Mesendoderm (in vitro differentiated cells): ENCODE measurements around the gene PRKD3.

ENCODE experiments used
- DNase-seq: peaks from one replicate; pipeline ENCODE4 v3.0.0; 2013
- H2AK5ac ChIP-seq: 2 replicates; pipeline ENCODE4 v1.6.1; 2013; ENCODE audit warnings: low read length, inconsistent platforms
- H2BK120ac ChIP-seq: 2 replicates; pipeline ENCODE4 v1.6.1; 2013; ENCODE audit warnings: low read depth, mild to moderate bottlenecking, low read length, moderate library complexity, mixed read lengths
- H2BK15ac ChIP-seq: replicated peaks from 2 replicates; pipeline ENCODE4 v1.6.1; 2013; ENCODE audit warnings: low read depth, mild to moderate bottlenecking, moderate library complexity
- H2BK5ac ChIP-seq: 2 replicates; pipeline ENCODE4 v1.6.1; 2013; ENCODE audit warnings: low read length, inconsistent platforms
- H3K18ac ChIP-seq: 2 replicates; pipeline ENCODE4 v1.6.1; 2013; ENCODE audit warnings: mild to moderate bottlenecking, low read length, mixed read lengths
- H3K23ac ChIP-seq: one replicate; pipeline ENCODE4 v1.6.1; 2013; ENCODE audit warnings: low read length
- H3K27ac ChIP-seq: 2 replicates; pipeline ENCODE4 v1.5.1; 2013; ENCODE audit warnings: low read depth, mild to moderate bottlenecking, inconsistent platforms, low read length, moderate library complexity
- H3K27me3 ChIP-seq: 2 replicates; pipeline ENCODE4 v1.6.1; 2013; ENCODE audit warnings: low read length, control low read depth, mild to moderate bottlenecking, inconsistent platforms; ENCODE audit not compliant: insufficient read depth, poor library complexity
- H3K36me3 ChIP-seq: 2 replicates; pipeline ENCODE4 v1.6.1; 2013; ENCODE audit warnings: low read length, inconsistent platforms; ENCODE audit not compliant: control insufficient read depth, insufficient read depth
- H3K4ac ChIP-seq: one replicate; pipeline ENCODE4 v1.6.1; 2013; ENCODE audit warnings: low read depth, mild to moderate bottlenecking, low read length, moderate library complexity
- H3K4me1 ChIP-seq: 2 replicates; pipeline ENCODE4 v1.6.1; 2013; ENCODE audit warnings: low read depth, low read length, inconsistent platforms; ENCODE audit not compliant: control insufficient read depth
- H3K4me2 ChIP-seq: 2 replicates; pipeline ENCODE4 v1.6.1; 2013; ENCODE audit warnings: low read length
- H3K4me3 ChIP-seq: 2 replicates; pipeline ENCODE4 v1.5.1; 2013; ENCODE audit warnings: mild to moderate bottlenecking, low read length
- H3K56ac ChIP-seq: one replicate; pipeline ENCODE4 v1.6.1; 2013; ENCODE audit warnings: low read length
- H3K79me1 ChIP-seq: 2 replicates; pipeline ENCODE4 v1.6.1; 2013; ENCODE audit warnings: low read length, inconsistent platforms
- H3K79me2 ChIP-seq: 2 replicates; pipeline ENCODE4 v1.6.1; 2013; ENCODE audit warnings: mild to moderate bottlenecking, low read length; ENCODE audit not compliant: control insufficient read depth, insufficient read depth
- H3K9ac ChIP-seq: 2 replicates; pipeline ENCODE4 v1.6.1; 2013; ENCODE audit warnings: low read length, inconsistent platforms
- H4K5ac ChIP-seq: one replicate; pipeline ENCODE4 v1.6.1; 2013; ENCODE audit warnings: low read length
- H4K8ac ChIP-seq: one replicate; pipeline ENCODE4 v1.6.1; 2013; ENCODE audit warnings: low read depth, mild to moderate bottlenecking, control low read depth, low read length, moderate library complexity
- WGBS: extraction: QIAGEN DNeasy Blood & Tissue Kit; methylation state at CpG from one replicate; pipeline ENCODE4 v1.1.7; 2013; ENCODE audit warnings: low lambda C conversion rate, missing lambda C conversion rate; ENCODE audit not compliant: insufficient coverage; ENCODE audit errors: extremely low coverage; 5-methylcytosine and 5-hydroxymethylcytosine counted together

The PRKD3 gene

DNA sequence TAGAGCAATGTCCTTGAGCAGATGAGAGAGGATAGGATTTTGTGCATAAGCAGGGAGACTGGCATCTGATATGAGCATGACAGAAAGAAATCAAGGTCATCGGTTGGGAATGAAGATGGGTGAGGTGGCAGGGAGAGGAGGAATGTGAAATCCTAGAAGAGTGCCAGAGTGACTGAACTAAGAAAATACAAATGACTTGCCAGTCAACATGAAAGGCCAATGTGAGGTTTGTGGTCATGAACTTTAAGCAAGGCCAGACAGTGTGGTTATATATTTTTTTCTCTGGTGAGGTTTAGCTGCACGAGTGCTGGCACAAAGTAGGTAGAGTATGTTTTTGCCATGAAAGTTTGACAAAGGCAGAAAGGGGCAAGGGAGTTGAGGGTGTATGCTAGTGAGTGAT lies 41.0 kb upstream of the PRKD3 start:
- Histone ChIP-seq H3K4me1 (no peaks in the 10 kb centered on the region), H3K79me2 (no peaks in the 10 kb centered on the region), H4K5ac (no peak overlapping the region), H3K4ac (no peak overlapping the region), H3K27ac (no peak overlapping the region), H3K4me3 (no peak overlapping the region), H3K79me1 (no peaks in the 10 kb centered on the region), H2BK15ac (no peak overlapping the region), H4K8ac (no peak overlapping the region), H3K4me2 (no peak overlapping the region), H3K9ac (no peak overlapping the region), H3K27me3 (no peaks in the 10 kb centered on the region), H2AK5ac (no peak overlapping the region), H2BK120ac (no peak overlapping the region), H2BK5ac (no peak overlapping the region), H3K56ac (no peak overlapping the region), H3K23ac (no peak overlapping the region), H3K18ac (no peak overlapping the region), H3K36me3 (no peaks in the 10 kb centered on the region)
- no peak for DNase-seq
- WGBS, result no CpG with 5 or more reads among the region's 2 CpGs

GRCh38 chr2:37364351-37364750 lies 39.7 kb upstream of the PRKD3 start:
- Histone ChIP-seq H2BK120ac (no peak overlapping the region), H3K23ac (no peak overlapping the region), H3K36me3 (no peaks in the 10 kb centered on the region), H3K56ac (no peak overlapping the region), H2BK15ac (no peak overlapping the region), H2BK5ac (no peak overlapping the region), H3K4ac (no peak overlapping the region), H3K27me3 (no peaks in the 10 kb centered on the region), H4K8ac (no peak overlapping the region), H3K4me2 (no peak overlapping the region), H4K5ac (no peak overlapping the region), H3K18ac (no peak overlapping the region), H3K79me1 (no peaks in the 10 kb centered on the region), H3K79me2 (no peaks in the 10 kb centered on the region), H2AK5ac (no peak overlapping the region), H3K4me3 (no peak overlapping the region), H3K27ac (no peak overlapping the region), H3K4me1 (no peaks in the 10 kb centered on the region), H3K9ac (no peak overlapping the region)
- no peak for DNase-seq
- WGBS, result no CpG with 5 or more reads among the region's 6 CpGs

- no peaks in the 10 kb centered on the region for H3K27me3 ChIP-seq
- H3K36me3 ChIP-seq, result no peaks in the 10 kb centered on the region
- H3K23ac ChIP-seq, result no peak overlapping the region
- DNase-seq, result no peak
- H4K5ac ChIP-seq, result no peak overlapping the region
- H2AK5ac ChIP-seq, result no peak overlapping the region
- H3K4me1 ChIP-seq, result no peaks in the 10 kb centered on the region
- H3K4ac ChIP-seq, result no peak overlapping the region
- no peak overlapping the region for H4K8ac ChIP-seq
- H3K9ac ChIP-seq, result no peak overlapping the region
- WGBS, result no CpG with 5 or more reads among the region's 9 CpGs
- H3K79me1 ChIP-seq, result no peaks in the 10 kb centered on the region
- H3K27ac ChIP-seq, result no peak overlapping the region
- H2BK120ac ChIP-seq, result no peak overlapping the region
- no peak overlapping the region for H3K4me3 ChIP-seq
- H2BK15ac ChIP-seq, result no peak overlapping the region
- H3K56ac ChIP-seq, result no peak overlapping the region
- H3K4me2 ChIP-seq, result no peak overlapping the region
- H2BK5ac ChIP-seq, result no peak overlapping the region
- H3K79me2 ChIP-seq, result no peaks in the 10 kb centered on the region
- H3K18ac ChIP-seq, result no peak overlapping the region
Measured at GRCh38 chr2:37361994-37362698, 37.5 kb upstream of the PRKD3 start.

DNA sequence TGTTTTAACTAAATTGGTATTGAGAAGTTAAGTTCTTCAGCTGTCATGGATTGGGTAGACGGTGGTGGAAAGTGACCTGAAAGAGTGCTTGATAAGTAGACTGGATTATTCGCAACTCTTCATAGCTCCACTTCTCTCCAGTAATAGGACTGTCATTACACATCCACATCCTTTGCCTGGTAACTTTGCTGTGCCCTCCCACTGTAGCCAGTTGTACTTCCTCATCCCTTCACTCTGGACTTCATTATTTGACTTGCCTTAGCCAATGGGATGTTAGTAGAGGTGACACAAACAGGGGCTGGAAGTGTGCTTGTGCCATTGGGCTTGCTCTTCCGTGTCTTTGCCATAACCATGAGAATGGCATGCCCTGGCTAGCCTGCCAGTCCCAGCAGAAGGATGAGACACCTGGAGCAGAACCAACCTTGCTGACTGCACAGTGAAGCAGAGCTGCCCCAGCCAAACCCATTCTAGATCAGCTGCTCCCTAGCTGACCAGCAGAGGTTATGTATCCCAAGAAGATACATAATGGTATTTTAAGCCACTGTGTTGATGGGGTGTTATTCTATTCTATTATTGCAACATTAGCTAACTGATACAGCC lies 36.7 kb upstream of the PRKD3 start:
- no peak overlapping the region for H3K18ac ChIP-seq
- H3K27me3 ChIP-seq, result no peaks in the 10 kb centered on the region
- H3K23ac ChIP-seq, result no peak overlapping the region
- no peak overlapping the region for H3K4ac ChIP-seq
- WGBS, result no CpG with 5 or more reads among the region's 3 CpGs
- H2BK120ac ChIP-seq, result no peak overlapping the region
- no peak overlapping the region for H3K9ac ChIP-seq
- no peak overlapping the region for H3K4me3 ChIP-seq
- no peak overlapping the region for H2BK5ac ChIP-seq
- no peaks in the 10 kb centered on the region for H3K36me3 ChIP-seq
- no peaks in the 10 kb centered on the region for H3K79me2 ChIP-seq
- H3K79me1 ChIP-seq, result no peaks in the 10 kb centered on the region
- H2BK15ac ChIP-seq, result no peak overlapping the region
- no peak overlapping the region for H3K4me2 ChIP-seq
- no peak overlapping the region for H2AK5ac ChIP-seq
- H3K27ac ChIP-seq, result no peak overlapping the region
- no peak for DNase-seq
- H3K4me1 ChIP-seq, result no peaks in the 10 kb centered on the region
- no peak overlapping the region for H3K56ac ChIP-seq
- no peak overlapping the region for H4K8ac ChIP-seq
- no peak overlapping the region for H4K5ac ChIP-seq

DNA sequence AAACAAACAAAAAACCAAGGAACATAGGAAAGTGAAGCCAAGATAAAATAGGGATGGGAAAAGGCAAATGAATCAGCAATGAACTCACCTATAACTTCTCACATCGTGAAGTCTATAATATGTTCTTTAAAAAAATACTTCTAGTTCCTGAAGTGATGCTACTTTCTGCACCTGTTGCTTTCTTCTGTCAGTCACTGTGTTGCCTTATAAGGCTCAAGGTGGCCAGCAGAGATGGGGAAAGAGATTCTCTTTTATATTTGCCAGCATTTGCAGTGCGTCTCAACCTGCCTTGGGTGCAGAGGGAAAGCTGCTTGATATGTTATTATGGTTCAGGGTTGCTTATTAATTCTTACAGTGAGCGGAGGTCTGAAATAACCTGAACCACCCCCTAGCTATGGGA lies 33.8 kb upstream of the PRKD3 start:
- H3K4me1 ChIP-seq, result no peaks in the 10 kb centered on the region
- H3K9ac ChIP-seq, result no peak overlapping the region
- H3K18ac ChIP-seq, result no peak overlapping the region
- no peaks in the 10 kb centered on the region for H3K79me1 ChIP-seq
- H2BK5ac ChIP-seq, result no peak overlapping the region
- H3K4ac ChIP-seq, result no peak overlapping the region
- H3K23ac ChIP-seq, result no peak overlapping the region
- no CpG with 5 or more reads among the region's 3 CpGs for WGBS
- no peak overlapping the region for H3K4me3 ChIP-seq
- H3K27me3 ChIP-seq, result no peaks in the 10 kb centered on the region
- H2AK5ac ChIP-seq, result no peak overlapping the region
- H3K36me3 ChIP-seq, result no peaks in the 10 kb centered on the region
- no peaks in the 10 kb centered on the region for H3K79me2 ChIP-seq
- no peak overlapping the region for H2BK15ac ChIP-seq
- H3K27ac ChIP-seq, result no peak overlapping the region
- H3K4me2 ChIP-seq, result no peak overlapping the region
- no peak overlapping the region for H2BK120ac ChIP-seq
- H3K56ac ChIP-seq, result no peak overlapping the region
- no peak for DNase-seq
- no peak overlapping the region for H4K5ac ChIP-seq
- H4K8ac ChIP-seq, result no peak overlapping the region

DNA sequence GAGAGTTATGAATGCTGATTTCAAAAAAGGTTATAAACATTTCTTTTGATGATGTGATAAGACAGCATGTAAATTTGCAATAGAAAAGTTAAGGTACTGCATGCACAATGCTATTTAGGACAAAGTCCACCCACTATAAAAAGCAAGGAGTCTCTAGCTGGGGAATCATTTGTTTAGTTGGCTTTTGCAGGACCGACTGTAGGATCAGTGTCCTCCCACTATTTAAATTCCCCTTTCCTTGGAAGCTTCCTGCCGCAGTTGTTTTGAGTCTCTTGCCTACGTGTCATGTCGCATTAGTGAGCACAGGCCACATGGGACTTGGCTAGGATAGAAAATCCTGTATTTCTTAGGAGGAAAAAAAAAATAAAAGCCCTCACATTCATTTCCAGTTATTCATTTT lies 32.9 kb upstream of the PRKD3 start:
- Histone ChIP-seq H4K5ac (no peak overlapping the region), H2BK15ac (no peak overlapping the region), H3K4ac (no peak overlapping the region), H2BK120ac (no peak overlapping the region), H3K79me1 (no peaks in the 10 kb centered on the region), H3K18ac (no peak overlapping the region), H3K36me3 (no peaks in the 10 kb centered on the region), H2AK5ac (no peak overlapping the region), H3K4me1 (no peaks in the 10 kb centered on the region), H3K27me3 (no peaks in the 10 kb centered on the region), H3K23ac (no peak overlapping the region), H3K27ac (no peak overlapping the region), H3K79me2 (no peaks in the 10 kb centered on the region), H3K4me3 (no peak overlapping the region), H2BK5ac (no peak overlapping the region), H3K9ac (no peak overlapping the region), H3K4me2 (no peak overlapping the region), H3K56ac (no peak overlapping the region), H4K8ac (no peak overlapping the region)
- WGBS, result no CpG with 5 or more reads among the region's 4 CpGs
- DNase-seq, result no peak
